ENCODE results near the gene MCOLN1. TPM values are rescaled to one million over a fixed set of nuclear protein-coding genes. Genes with fewer than 3 reads are reported as not detected.

Gene MCOLN1
- total and polyA plus RNA-seq, 2 experiments from 2014 or later = 7.2 to 16.1 TPM

Small RNAs within 50 kb of the gene (small RNA-seq; reads per million reads assigned to genes)
- not detected for gene AC008878.2 (ENCODE audit: low replicate concordance)

Other genes with a start within 250 kb of the MCOLN1 start
- gene INSR, start 228.2 kb upstream of the MCOLN1 start, total RNA-seq (2014; rRNA removed; shearing (Covaris generic)) = 52.1 and 55.2 TPM in 2 replicates
- 17.3 and 19.2 TPM in 2 replicates for gene INSR, start 228.2 kb upstream of the MCOLN1 start, polyA plus RNA-seq (2016; fragmentation: Nextera tagmentation; extraction: Ambion mirVana)
- 44.0 and 47.6 TPM in 2 replicates for gene ARHGEF18, start 173.7 kb upstream of the MCOLN1 start, total RNA-seq (2014; rRNA removed; shearing (Covaris generic))
- 12.8 and 14.6 TPM in 2 replicates for gene ARHGEF18, start 173.7 kb upstream of the MCOLN1 start, polyA plus RNA-seq (2016; fragmentation: Nextera tagmentation; extraction: Ambion mirVana)
- gene PEX11G, start 33.6 kb upstream of the MCOLN1 start, total RNA-seq (2014; rRNA removed; shearing (Covaris generic)) = 1.2 and 2.2 TPM in 2 replicates
- 2.2 and 3.1 TPM in 2 replicates for gene PEX11G, start 33.6 kb upstream of the MCOLN1 start, polyA plus RNA-seq (2016; fragmentation: Nextera tagmentation; extraction: Ambion mirVana)
- 36.7 and 52.9 TPM in 2 replicates for gene ZNF358, start 6.5 kb upstream of the MCOLN1 start, total RNA-seq (2014; rRNA removed; shearing (Covaris generic))
- 23.8 and 28.2 TPM in 2 replicates for gene ZNF358, start 6.5 kb upstream of the MCOLN1 start, polyA plus RNA-seq (2016; fragmentation: Nextera tagmentation; extraction: Ambion mirVana)
- 135 and 147 TPM in 2 replicates for gene PNPLA6, start 13.1 kb downstream of the MCOLN1 start, total RNA-seq (2014; rRNA removed; shearing (Covaris generic))
- 66.6 and 74.1 TPM in 2 replicates for gene PNPLA6, start 13.1 kb downstream of the MCOLN1 start, polyA plus RNA-seq (2016; fragmentation: Nextera tagmentation; extraction: Ambion mirVana)
- gene CAMSAP3, start 73.2 kb downstream of the MCOLN1 start, total RNA-seq (2014; rRNA removed; shearing (Covaris generic)) = 29.9 and 32.2 TPM in 2 replicates
- 6.4 and 10.2 TPM in 2 replicates for gene CAMSAP3, start 73.2 kb downstream of the MCOLN1 start, polyA plus RNA-seq (2016; fragmentation: Nextera tagmentation; extraction: Ambion mirVana)
- 65.2 and 69.0 TPM in 2 replicates for gene XAB2, start 106.9 kb downstream of the MCOLN1 start, total RNA-seq (2014; rRNA removed; shearing (Covaris generic))
- gene XAB2, start 106.9 kb downstream of the MCOLN1 start, polyA plus RNA-seq (2016; fragmentation: Nextera tagmentation; extraction: Ambion mirVana) = 18.4 and 20.0 TPM in 2 replicates
- gene PET100, start 107.2 kb downstream of the MCOLN1 start, total RNA-seq (2014; rRNA removed; shearing (Covaris generic)) = 8.6 and 9.9 TPM in 2 replicates
- gene PET100, start 107.2 kb downstream of the MCOLN1 start, polyA plus RNA-seq (2016; fragmentation: Nextera tagmentation; extraction: Ambion mirVana) = 636 and 765 TPM in 2 replicates
- not detected in 2 replicates for gene PCP2, start 111.1 kb downstream of the MCOLN1 start, total RNA-seq (2014; rRNA removed; shearing (Covaris generic))
- 0.40 TPM in 1 of 2 replicates, not detected in the other for gene PCP2, start 111.1 kb downstream of the MCOLN1 start, polyA plus RNA-seq (2016; fragmentation: Nextera tagmentation; extraction: Ambion mirVana)
- 37.6 and 55.8 TPM in 2 replicates for gene STXBP2, start 114.5 kb downstream of the MCOLN1 start, total RNA-seq (2014; rRNA removed; shearing (Covaris generic))
- gene STXBP2, start 114.5 kb downstream of the MCOLN1 start, polyA plus RNA-seq (2016; fragmentation: Nextera tagmentation; extraction: Ambion mirVana) = 42.6 and 45.0 TPM in 2 replicates
- not detected in 2 replicates for gene RETN, start 146.4 kb downstream of the MCOLN1 start, total RNA-seq (2014; rRNA removed; shearing (Covaris generic))
- not detected in 2 replicates for gene RETN, start 146.4 kb downstream of the MCOLN1 start, polyA plus RNA-seq (2016; fragmentation: Nextera tagmentation; extraction: Ambion mirVana)
- not detected in 2 replicates for gene MCEMP1, start 154.5 kb downstream of the MCOLN1 start, total RNA-seq (2014; rRNA removed; shearing (Covaris generic))
- not detected in 2 replicates for gene MCEMP1, start 154.5 kb downstream of the MCOLN1 start, polyA plus RNA-seq (2016; fragmentation: Nextera tagmentation; extraction: Ambion mirVana)
- gene TRAPPC5, start 158.2 kb downstream of the MCOLN1 start, total RNA-seq (2014; rRNA removed; shearing (Covaris generic)) = 78.3 and 83.8 TPM in 2 replicates
- gene TRAPPC5, start 158.2 kb downstream of the MCOLN1 start, polyA plus RNA-seq (2016; fragmentation: Nextera tagmentation; extraction: Ambion mirVana) = 252 and 284 TPM in 2 replicates
- not detected in 2 replicates for gene FCER2, start 179.5 kb downstream of the MCOLN1 start, total RNA-seq (2014; rRNA removed; shearing (Covaris generic))
- gene FCER2, start 179.5 kb downstream of the MCOLN1 start, polyA plus RNA-seq (2016; fragmentation: Nextera tagmentation; extraction: Ambion mirVana) = 0.29 and 0.38 TPM in 2 replicates
- 0.23 and 0.52 TPM in 2 replicates for gene CLEC4G, start 209.5 kb downstream of the MCOLN1 start, total RNA-seq (2014; rRNA removed; shearing (Covaris generic))
- 0.65 and 0.70 TPM in 2 replicates for gene CLEC4G, start 209.5 kb downstream of the MCOLN1 start, polyA plus RNA-seq (2016; fragmentation: Nextera tagmentation; extraction: Ambion mirVana)
- 0.35 TPM in 1 of 2 replicates, not detected in the other for gene CD209, start 224.9 kb downstream of the MCOLN1 start, total RNA-seq (2014; rRNA removed; shearing (Covaris generic))
- not detected in 2 replicates for gene CD209, start 224.9 kb downstream of the MCOLN1 start, polyA plus RNA-seq (2016; fragmentation: Nextera tagmentation; extraction: Ambion mirVana)
- not detected in 2 replicates for gene CLEC4M, start 240.6 kb downstream of the MCOLN1 start, total RNA-seq (2014; rRNA removed; shearing (Covaris generic))
- gene CLEC4M, start 240.6 kb downstream of the MCOLN1 start, polyA plus RNA-seq (2016; fragmentation: Nextera tagmentation; extraction: Ambion mirVana) = not detected in 2 replicates

Measured in GM23338 (cell line).